ENCODE results near the gene OLIG2.

- TF ChIP-seq CTCF (IDR thresholded peaks at IDR 0.05 in 4 of 5, conservative IDR thresholded peaks at IDR 0.05 in 1 of 5) (no peak), POLR2A (IDR thresholded peaks at IDR 0.05) (no peak)
These were observed 9.4 kb downstream of the OLIG2 start for GRCh38 chr21:33035147-33035546.

All from gastrocnemius medialis (tissue), 4 donors.